H1 (cell line): Measurements from ENCODE around the gene LTB4R. TPM values are rescaled to one million over a fixed set of nuclear protein-coding genes. Genes with fewer than 3 reads are reported as not detected.

Source experiments
- CTCF ChIA-PET: fragments of 300-600 bp; sonication (Branson Sonifier 250); formaldehyde crosslinking; loops from one replicate; lab custom pipeline; 2021; ENCODE audit not compliant: partially characterized antibody; lab: Charles Lee
- POLR2A ChIA-PET: fragments of 300-600 bp; sonication (Branson Sonifier 250); formaldehyde crosslinking; loops from one replicate; lab custom pipeline; 2021; ENCODE audit warnings: inconsistent platforms; ENCODE audit not compliant: partially characterized antibody; lab: Charles Lee
- DNase-seq, 2 experiments: peaks; one replicate each; pipeline versions ENCODE4 v3.0.0 to v3.0.0-alpha.2; 2010 to 2022; ENCODE audit warnings: low spot score in 2 of 2, low read depth in 1 of 2, mixed read lengths in 1 of 2
- FAIRE-seq: peaks from 2 replicates; lab custom pipeline; 2011; peaks lifted over from hg19 to GRCh38; lab: Jason Lieb, UNC
- H2AFZ ChIP-seq: 2 replicates; pipeline ENCODE4 v1.8.1; 2012; ENCODE audit warnings: low read length, inconsistent platforms
- H2AK5ac ChIP-seq: 2 replicates; pipeline ENCODE4 v1.6.1; 2013; ENCODE audit warnings: low read depth, low read length
- H2BK120ac ChIP-seq: replicated peaks from 2 replicates; pipeline ENCODE3; 2013; ENCODE audit warnings: low read depth, low read length, inconsistent platforms
- H2BK12ac ChIP-seq: 2 replicates; pipeline ENCODE4 v1.6.1; 2013; ENCODE audit warnings: low read depth, low read length
- H2BK15ac ChIP-seq: 2 replicates; pipeline ENCODE4 v1.6.1; 2013; ENCODE audit warnings: low read length
- H2BK20ac ChIP-seq: 2 replicates; pipeline ENCODE4 v1.6.1; 2013; ENCODE audit warnings: low read length
- H2BK5ac ChIP-seq: 2 replicates; pipeline ENCODE4 v1.6.1; 2013; ENCODE audit warnings: low read depth, low read length
- H3K14ac ChIP-seq: 2 replicates; pipeline ENCODE4 v1.6.1; 2013; ENCODE audit warnings: inconsistent platforms; ENCODE audit not compliant: insufficient read length
- H3K18ac ChIP-seq: 2 replicates; pipeline ENCODE4 v1.6.1; 2013; ENCODE audit warnings: low read length; ENCODE audit errors: extremely low read depth
- H3K23ac ChIP-seq: 2 replicates; pipeline ENCODE4 v1.6.1; 2013; ENCODE audit warnings: inconsistent platforms; ENCODE audit not compliant: insufficient read length
- H3K23me2 ChIP-seq: 2 replicates; pipeline ENCODE4 v1.6.1; 2013; ENCODE audit warnings: low read depth, low read length
- H3K27ac ChIP-seq: 2 replicates; pipeline ENCODE4 v1.6.1; 2011; ENCODE audit warnings: low read depth, low read length, inconsistent platforms
- H3K27me3 ChIP-seq, 4 experiments: replicated peaks in 1 of 4; 1 replicate in 1 of 4; 2 replicates in 3 of 4; pipeline versions ENCODE4 v1.6.1 to v1.8.1; 2011 to 2013; ENCODE audit warnings: low read length in 3 of 4, mild to moderate bottlenecking in 3 of 4, inconsistent platforms in 2 of 4, mixed read lengths in 2 of 4, moderate library complexity in 1 of 4; ENCODE audit not compliant: control insufficient read depth in 3 of 4, insufficient read depth in 3 of 4; ENCODE audit errors: extremely low read depth in 1 of 4
- H3K36me3 ChIP-seq, 4 experiments: 2 replicates each; pipeline versions ENCODE4 v1.6.1 to v1.8.1; 2011 to 2013; ENCODE audit warnings: mild to moderate bottlenecking in 4 of 4, low read length in 3 of 4, moderate library complexity in 2 of 4, control low read depth in 1 of 4, inconsistent platforms in 1 of 4; ENCODE audit not compliant: insufficient read depth in 4 of 4, control insufficient read depth in 2 of 4
- H3K4ac ChIP-seq: replicated peaks from 2 replicates; pipeline ENCODE3; 2013; ENCODE audit warnings: low read length, low read depth, mixed read lengths, inconsistent platforms; ENCODE audit not compliant: insufficient read length
- H3K4me1 ChIP-seq, 4 experiments: replicated peaks in 1 of 4; 1 replicate in 1 of 4; 2 replicates in 3 of 4; pipeline versions ENCODE4 v1.6.1 to v1.8.1; 2011 to 2013; ENCODE audit warnings: low read length in 3 of 4, inconsistent platforms in 2 of 4, mixed read lengths in 1 of 4; ENCODE audit not compliant: insufficient read depth in 4 of 4, control insufficient read depth in 3 of 4
- H3K4me2 ChIP-seq, 2 experiments: 2 replicates each; pipeline versions ENCODE4 v1.6.1 to v1.8.1; 2011 to 2013; ENCODE audit warnings: low read depth in 2 of 2, low read length in 2 of 2, control low read depth in 1 of 2, inconsistent platforms in 1 of 2, mild to moderate bottlenecking in 1 of 2; ENCODE audit not compliant: insufficient read depth in 1 of 2
- H3K4me3 ChIP-seq, 4 experiments: fragments of 200-600, 300-600 bp in 1 of 4; sonication (generic), shearing (Covaris generic), sonication (Bioruptor Twin) in 1 of 4; 2 replicates each; pipeline versions ENCODE4 v1.5.1 to v1.8.1; 2011 to 2016; ENCODE audit warnings: low read length in 4 of 4, low read depth in 3 of 4, control low read depth in 2 of 4, inconsistent platforms in 2 of 4, mild to moderate bottlenecking in 2 of 4, mixed read lengths in 1 of 4, moderate library complexity in 1 of 4; ENCODE audit not compliant: insufficient read depth in 2 of 4; ENCODE audit errors: extremely low read depth in 1 of 4
- H3K56ac ChIP-seq: replicated peaks from 2 replicates; pipeline ENCODE3; 2013; ENCODE audit warnings: low read depth, mild to moderate bottlenecking, mixed read lengths, low read length, inconsistent platforms; ENCODE audit not compliant: insufficient read length
- H3K79me1 ChIP-seq: 2 replicates; pipeline ENCODE4 v1.6.1; 2013; ENCODE audit warnings: low read depth, low read length, control low read depth
- H3K79me2 ChIP-seq, 2 experiments: 2 replicates each; pipeline versions ENCODE4 v1.6.1 to v1.8.1; 2012 to 2013; ENCODE audit warnings: low read length in 2 of 2, mild to moderate bottlenecking in 2 of 2, inconsistent platforms in 1 of 2; ENCODE audit not compliant: insufficient read depth in 2 of 2, control insufficient read depth in 1 of 2
- H3K9ac ChIP-seq, 4 experiments: replicated peaks in 1 of 4; 1 replicate in 1 of 4; 2 replicates in 3 of 4; pipeline versions ENCODE4 v1.6.1 to v1.8.1; 2011 to 2013; ENCODE audit warnings: low read depth in 3 of 4, low read length in 3 of 4, control low read depth in 2 of 4, mild to moderate bottlenecking in 2 of 4, moderate library complexity in 2 of 4, inconsistent platforms in 1 of 4; ENCODE audit errors: extremely low read depth in 1 of 4
- H3K9me3 ChIP-seq, 2 experiments: 2 replicates each; pipeline versions ENCODE4 v1.6.1 to v1.8.1; 2012 to 2013; ENCODE audit warnings: mild to moderate bottlenecking in 2 of 2, moderate library complexity in 2 of 2, control low read depth in 1 of 2, inconsistent platforms in 1 of 2, low read depth in 1 of 2, low read length in 1 of 2, mixed read lengths in 1 of 2; ENCODE audit not compliant: insufficient read depth in 2 of 2
- H4K20me1 ChIP-seq, 2 experiments: replicated peaks in 1 of 2; 2 replicates each; pipeline versions ENCODE3 to v1.8.1; 2011 to 2013; ENCODE audit warnings: inconsistent platforms in 2 of 2, low read length in 2 of 2, mild to moderate bottlenecking in 1 of 2; ENCODE audit not compliant: insufficient read depth in 2 of 2, control insufficient read depth in 1 of 2
- H4K5ac ChIP-seq: 2 replicates; pipeline ENCODE4 v1.6.1; 2013; ENCODE audit warnings: low read length, low read depth, mixed read lengths, inconsistent platforms; ENCODE audit not compliant: insufficient read length
- H4K8ac ChIP-seq: 2 replicates; pipeline ENCODE4 v1.8.0; 2013; ENCODE audit warnings: mild to moderate bottlenecking, moderate library complexity, low read length, inconsistent platforms; ENCODE audit not compliant: insufficient read depth; ENCODE audit errors: extremely low read depth
- H4K91ac ChIP-seq: replicated peaks from 2 replicates; pipeline ENCODE3; 2013; ENCODE audit warnings: low read length, mixed read lengths, inconsistent platforms; ENCODE audit not compliant: insufficient read length
- EGR1 ChIP-seq: IDR thresholded peaks from 2 replicates; pipeline ENCODE4 v1.6.1; 2011; ENCODE audit warnings: low read depth, low read length, borderline replicate concordance
- JUN ChIP-seq: IDR thresholded peaks from 2 replicates; pipeline ENCODE4 v1.6.1; 2011; ENCODE audit warnings: low read depth, mild to moderate bottlenecking, improper control_type of control experiment, low read length
- JUND ChIP-seq: IDR thresholded peaks from 2 replicates; pipeline ENCODE4 v1.6.1; 2011; ENCODE audit warnings: mild to moderate bottlenecking, improper control_type of control experiment, low read length
- NRF1 ChIP-seq: IDR thresholded peaks from 2 replicates; pipeline ENCODE4 v1.6.1; 2011; ENCODE audit warnings: mild to moderate bottlenecking, low read depth, low read length, improper control_type of control experiment
- POLR2AphosphoS5 ChIP-seq: IDR thresholded peaks from 2 replicates; pipeline ENCODE4 v1.6.1; 2011; ENCODE audit warnings: low read depth, low read length
- SIN3A ChIP-seq, 2 experiments: IDR thresholded peaks in 1 of 2; conservative IDR thresholded peaks in 1 of 2; 2 replicates each; pipeline ENCODE4 v1.6.1; 2011 to 2012; ENCODE audit warnings: low read length in 2 of 2, improper control_type of control experiment in 1 of 2, low read depth in 1 of 2, mild to moderate bottlenecking in 1 of 2
- SIX5 ChIP-seq: IDR thresholded peaks from 2 replicates; pipeline ENCODE4 v1.6.1; 2011; ENCODE audit warnings: mild to moderate bottlenecking, low read depth, low read length
- SP2 ChIP-seq: IDR thresholded peaks from 2 replicates; pipeline ENCODE4 v1.6.1; 2012; ENCODE audit warnings: mild to moderate bottlenecking, low read length, inconsistent platforms
- SRF ChIP-seq: IDR thresholded peaks from 2 replicates; pipeline ENCODE4 v1.6.1; 2011; ENCODE audit warnings: mild to moderate bottlenecking, low read depth, low read length, moderate library complexity
- TBP ChIP-seq: IDR thresholded peaks from 2 replicates; pipeline ENCODE4 v1.6.1; 2011; ENCODE audit warnings: low read depth, low read length, improper control_type of control experiment
- WGBS, 2 experiments: shearing (Covaris generic) in 1 of 2; methylation state at CpG; one replicate each; pipeline versions ENCODE4 v1.1.6 to v1.1.7; 2013 to 2015; ENCODE audit warnings: low lambda C conversion rate in 2 of 2, mixed read lengths in 2 of 2, inconsistent platforms in 1 of 2, low coverage in 1 of 2, missing lambda C conversion rate in 1 of 2; ENCODE audit not compliant: insufficient replicate concordance in 2 of 2, insufficient coverage in 1 of 2, insufficient read length in 1 of 2; ENCODE audit errors: extremely low coverage in 1 of 2, missing lambda C conversion rate in 1 of 2; 5-methylcytosine and 5-hydroxymethylcytosine counted together
- polyA plus RNA-seq, 7 experiments: library from polyadenylated mRNA; depleted of rRNA in 3 of 7; stranded (reverse) in 5 of 7; unstranded in 2 of 7; fragments of >200 nt in 5 of 7; fragments of 200-250 nt in 2 of 7; gene quantifications; 1 replicate in 5 of 7; 2 replicates in 1 of 7; 4 replicates in 1 of 7; pipeline versions ENCODE4 v1.2.1 to v1.2.3, GENCODE V29; 2011 to 2013; ENCODE audit warnings: missing spikeins in 2 of 7, mixed read lengths in 2 of 7
- total RNA-seq: library from RNA; stranded (reverse); fragmentation: NEBNext Ultra II Directional; extraction: Animal tissue kit (Norgen Biotek cat#: 25700); gene quantifications from 2 replicates; pipeline ENCODE4 v1.2.1, GENCODE V29; 2021
- TF ChIP-seq, protein P1 (sequence below): IDR thresholded peaks from 2 replicates; pipeline ENCODE4 v1.6.1; 2012; ENCODE audit warnings: inconsistent platforms
- TF ChIP-seq, protein P2 (sequence below): IDR thresholded peaks from 2 replicates; pipeline ENCODE4 v1.6.1; 2011; ENCODE audit warnings: low read length, improper control_type of control experiment

The LTB4R gene
- total and polyA plus RNA-seq, 2 of the 8 experiments (the other 6 are each of a cell fraction or from before 2014, with no cell fraction given), result 4.1 to 6.7 TPM

DNA sequence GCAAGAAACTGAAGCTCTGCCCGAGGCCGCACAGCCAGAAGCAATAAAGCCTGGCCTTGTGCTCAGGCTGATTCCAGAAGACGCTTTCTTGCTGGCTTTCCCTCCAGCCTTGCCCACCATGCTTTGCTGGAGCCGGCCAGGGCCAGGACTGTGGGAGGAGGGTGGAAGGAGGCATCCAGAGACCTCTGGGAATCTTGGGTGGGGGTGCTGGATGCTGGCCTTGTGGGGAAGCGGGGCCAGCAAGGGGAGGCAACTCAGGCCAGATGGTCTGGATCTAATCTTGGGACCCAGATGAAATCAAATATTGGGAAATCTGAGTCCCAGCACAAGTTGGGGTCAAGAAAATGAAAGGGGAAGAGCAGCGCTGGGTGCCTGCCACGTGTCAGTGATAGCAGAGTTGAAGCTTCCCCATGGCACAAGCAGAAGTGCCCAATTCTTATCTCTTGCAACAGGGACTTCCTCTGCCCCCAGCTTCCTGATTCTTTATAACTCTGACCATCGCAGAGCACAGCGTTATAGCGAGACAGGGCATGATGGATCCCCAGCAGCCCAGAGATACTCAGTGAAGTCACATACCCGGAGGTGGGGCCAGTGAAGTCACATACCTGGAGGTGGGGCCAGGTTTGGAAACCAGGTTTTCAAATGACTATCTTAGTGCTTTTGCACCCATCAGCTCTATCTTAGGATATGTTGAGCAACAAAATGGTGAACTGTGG, 33.5 kb upstream of the LTB4R start:
- H4K5ac ChIP-seq, result no peak overlapping the region
- H3K4me2 ChIP-seq, result no peak overlapping the region
- H3K79me2 ChIP-seq, result no peaks in the 10 kb centered on the region
- H3K14ac ChIP-seq, result no peak overlapping the region
- H3K23me2 ChIP-seq, result no peaks in the 10 kb centered on the region
- H2BK120ac ChIP-seq, result no peak overlapping the region
- H4K91ac ChIP-seq, result no peak overlapping the region
- no peak overlapping the region for H2AK5ac ChIP-seq
- no peak overlapping the region for H2BK15ac ChIP-seq
- peaks cover 0 to 3% of the 10 kb centered on the region in 2 experiments for H4K20me1 ChIP-seq
- H3K27ac ChIP-seq, result no peak overlapping the region
- H2BK5ac ChIP-seq, result no peak overlapping the region
- H3K36me3 ChIP-seq, result no peaks in the 10 kb centered on the region
- H3K4me1 ChIP-seq, result no peaks in the 10 kb centered on the region
- H2BK12ac ChIP-seq, result no peak overlapping the region
- CTCF ChIA-PET, result interaction anchor here (0.9 to 11.5 kb wide), 9 partner anchors 12 to 52 kb away, joined by 3 to 137 read pairs (median 3); partner anchors contain the start of genes DHRS1, NOP9 and TINF2
- H3K23ac ChIP-seq, result no peak overlapping the region
- no peak overlapping the region for H3K56ac ChIP-seq
- no peaks in the 10 kb centered on the region for H3K9me3 ChIP-seq
- H3K4ac ChIP-seq, result no peak overlapping the region
- H2AFZ ChIP-seq, result no peak overlapping the region
- DNase-seq (no peak), FAIRE-seq (no peak)
- no peak overlapping the region for H3K18ac ChIP-seq
- H3K4me3 ChIP-seq, result no peak overlapping the region
- POLR2A ChIA-PET, result interaction anchor here (0.5 to 2.3 kb wide), 5 partner anchors 12 to 65 kb away, joined by 3 to 9 read pairs (median 3); no protein-coding TSS in a partner anchor
- WGBS, 2 experiments, result 87% methylated on average over 11 of the region's 11 CpGs; no CpG with 5 or more reads in 1 of the 2 experiments
- no peak overlapping the region; the same call in 1 of the 2 replicates for H4K8ac ChIP-seq
- H3K27me3 ChIP-seq, result no peaks in the 10 kb centered on the region
- no peak overlapping the region for H3K9ac ChIP-seq
- H2BK20ac ChIP-seq, result no peak overlapping the region
- H3K79me1 ChIP-seq, result no peaks in the 10 kb centered on the region
- TF ChIP-seq, protein P1, sequence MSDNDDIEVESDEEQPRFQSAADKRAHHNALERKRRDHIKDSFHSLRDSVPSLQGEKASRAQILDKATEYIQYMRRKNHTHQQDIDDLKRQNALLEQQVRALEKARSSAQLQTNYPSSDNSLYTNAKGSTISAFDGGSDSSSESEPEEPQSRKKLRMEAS, result no peak
- TF ChIP-seq SIX5 (no peak), SIN3A (conservative IDR thresholded peaks at IDR 0.05 in 1 of 2, IDR thresholded peaks at IDR 0.05 in 1 of 2; ENCODE audit: low read depth in 1 of 2, low read length in 2 of 2) (no peak), EGR1 (no peak), JUN (no peak), SP2 (no peak), TBP (no peak), POLR2AphosphoS5 (no peak), SRF (no peak), JUND (no peak), NRF1 (no peak)
- TF ChIP-seq, protein P2, sequence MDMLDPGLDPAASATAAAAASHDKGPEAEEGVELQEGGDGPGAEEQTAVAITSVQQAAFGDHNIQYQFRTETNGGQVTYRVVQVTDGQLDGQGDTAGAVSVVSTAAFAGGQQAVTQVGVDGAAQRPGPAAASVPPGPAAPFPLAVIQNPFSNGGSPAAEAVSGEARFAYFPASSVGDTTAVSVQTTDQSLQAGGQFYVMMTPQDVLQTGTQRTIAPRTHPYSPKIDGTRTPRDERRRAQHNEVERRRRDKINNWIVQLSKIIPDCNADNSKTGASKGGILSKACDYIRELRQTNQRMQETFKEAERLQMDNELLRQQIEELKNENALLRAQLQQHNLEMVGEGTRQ, result no peak
